SK-N-MC (cell line): ENCODE measurements around the gene KLHL29.

Experiments used
- EZH2 ChIP-seq: fragments of 200-600 bp; sonication (generic); IDR thresholded peaks from one replicate; pipeline ENCODE4 v1.6.1; 2017; ENCODE audit warnings: antibody characterized with exemption
- POLR2AphosphoS5 ChIP-seq: IDR thresholded peaks from 2 replicates; pipeline ENCODE4 v1.6.1; 2012; ENCODE audit warnings: mild to moderate bottlenecking, low read depth, low read length, borderline replicate concordance

DNA sequence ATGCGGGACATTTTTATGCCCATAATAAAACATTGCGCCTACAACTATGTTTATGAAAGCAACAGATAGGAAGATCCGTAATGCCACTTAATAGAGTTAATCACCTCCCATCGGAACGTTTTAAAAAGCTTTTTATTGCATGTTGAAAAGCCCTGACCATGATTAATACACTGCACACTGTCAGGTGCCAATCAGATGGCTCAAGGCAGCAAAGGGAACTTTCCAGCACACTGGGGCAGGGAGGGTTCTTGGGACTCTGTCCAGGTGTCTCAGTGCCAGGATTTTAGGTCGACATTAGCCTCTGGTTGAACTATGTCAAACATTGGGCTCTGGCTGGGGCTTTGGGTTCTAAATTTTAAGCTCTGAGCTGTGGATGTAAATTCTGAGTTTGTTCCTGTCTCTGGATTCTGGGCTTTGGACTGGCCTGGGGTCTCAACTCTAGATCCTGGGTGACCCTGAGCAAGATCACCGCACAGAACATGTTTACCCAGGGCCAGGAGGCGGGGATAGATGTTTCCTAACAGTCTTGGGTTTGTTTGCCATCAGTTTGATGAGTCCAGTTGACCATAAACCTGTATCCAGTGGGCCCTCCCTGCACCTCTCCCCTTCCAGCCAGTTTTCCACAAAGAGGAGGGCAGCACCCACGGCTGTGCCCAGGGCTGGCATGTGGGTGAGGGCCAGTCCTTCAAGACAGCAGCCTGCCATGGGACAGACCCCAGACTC is 279.2 kb downstream of the KLHL29 start:
- no peak for TF ChIP-seq POLR2AphosphoS5
- TF ChIP-seq EZH2: no peak
